ENCODE results near the gene PRKN.

Gene PRKN

DNA sequence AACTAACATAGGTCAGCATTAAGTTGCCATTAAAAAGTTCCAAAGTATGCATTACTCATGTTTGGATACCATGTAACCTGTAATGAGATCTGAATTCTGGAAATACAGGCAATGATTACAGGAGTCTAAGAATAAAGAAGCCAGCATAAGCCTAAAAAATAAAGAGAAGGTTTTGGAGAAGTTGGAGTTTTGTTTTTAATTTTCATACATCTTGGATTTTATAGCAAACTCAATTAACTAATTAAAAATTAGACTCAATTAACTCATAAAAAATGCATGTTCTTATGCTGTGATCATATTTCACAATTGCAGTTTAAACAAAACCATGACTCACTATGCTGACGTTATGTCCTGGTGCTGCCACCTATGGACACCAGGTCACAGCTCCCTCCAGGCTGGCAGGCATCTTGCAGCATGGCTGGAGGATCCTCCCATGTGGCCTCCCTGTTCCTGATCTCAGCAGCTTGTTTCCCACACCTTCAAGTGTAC lies 804.9 kb downstream of the PRKN start (continued):
- TF ChIP-seq, protein P1, sequence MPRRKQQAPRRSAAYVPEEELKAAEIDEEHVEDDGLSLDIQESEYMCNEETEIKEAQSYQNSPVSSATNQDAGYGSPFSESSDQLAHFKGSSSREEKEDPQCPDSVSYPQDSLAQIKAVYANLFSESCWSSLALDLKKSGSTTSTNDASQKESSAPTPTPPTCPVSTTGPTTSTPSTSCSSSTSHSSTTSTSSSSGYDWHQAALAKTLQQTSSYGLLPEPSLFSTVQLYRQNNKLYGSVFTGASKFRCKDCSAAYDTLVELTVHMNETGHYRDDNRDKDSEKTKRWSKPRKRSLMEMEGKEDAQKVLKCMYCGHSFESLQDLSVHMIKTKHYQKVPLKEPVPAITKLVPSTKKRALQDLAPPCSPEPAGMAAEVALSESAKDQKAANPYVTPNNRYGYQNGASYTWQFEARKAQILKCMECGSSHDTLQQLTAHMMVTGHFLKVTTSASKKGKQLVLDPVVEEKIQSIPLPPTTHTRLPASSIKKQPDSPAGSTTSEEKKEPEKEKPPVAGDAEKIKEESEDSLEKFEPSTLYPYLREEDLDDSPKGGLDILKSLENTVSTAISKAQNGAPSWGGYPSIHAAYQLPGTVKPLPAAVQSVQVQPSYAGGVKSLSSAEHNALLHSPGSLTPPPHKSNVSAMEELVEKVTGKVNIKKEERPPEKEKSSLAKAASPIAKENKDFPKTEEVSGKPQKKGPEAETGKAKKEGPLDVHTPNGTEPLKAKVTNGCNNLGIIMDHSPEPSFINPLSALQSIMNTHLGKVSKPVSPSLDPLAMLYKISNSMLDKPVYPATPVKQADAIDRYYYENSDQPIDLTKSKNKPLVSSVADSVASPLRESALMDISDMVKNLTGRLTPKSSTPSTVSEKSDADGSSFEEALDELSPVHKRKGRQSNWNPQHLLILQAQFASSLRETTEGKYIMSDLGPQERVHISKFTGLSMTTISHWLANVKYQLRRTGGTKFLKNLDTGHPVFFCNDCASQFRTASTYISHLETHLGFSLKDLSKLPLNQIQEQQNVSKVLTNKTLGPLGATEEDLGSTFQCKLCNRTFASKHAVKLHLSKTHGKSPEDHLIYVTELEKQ (tag by site-specific recombination; IDR thresholded peaks at IDR 0.05; ENCODE audit: borderline replicate concordance) = no peak
- no peak for TF ChIP-seq ZSCAN16 (tag by site-specific recombination; IDR thresholded peaks at IDR 0.05)
- TF ChIP-seq ZNF555 (tag by site-specific recombination; conservative IDR thresholded peaks at IDR 0.05) = no peak
- no peak for TF ChIP-seq GLI4 (tag by site-specific recombination; IDR thresholded peaks at IDR 0.05)
- TF ChIP-seq, protein P2, sequence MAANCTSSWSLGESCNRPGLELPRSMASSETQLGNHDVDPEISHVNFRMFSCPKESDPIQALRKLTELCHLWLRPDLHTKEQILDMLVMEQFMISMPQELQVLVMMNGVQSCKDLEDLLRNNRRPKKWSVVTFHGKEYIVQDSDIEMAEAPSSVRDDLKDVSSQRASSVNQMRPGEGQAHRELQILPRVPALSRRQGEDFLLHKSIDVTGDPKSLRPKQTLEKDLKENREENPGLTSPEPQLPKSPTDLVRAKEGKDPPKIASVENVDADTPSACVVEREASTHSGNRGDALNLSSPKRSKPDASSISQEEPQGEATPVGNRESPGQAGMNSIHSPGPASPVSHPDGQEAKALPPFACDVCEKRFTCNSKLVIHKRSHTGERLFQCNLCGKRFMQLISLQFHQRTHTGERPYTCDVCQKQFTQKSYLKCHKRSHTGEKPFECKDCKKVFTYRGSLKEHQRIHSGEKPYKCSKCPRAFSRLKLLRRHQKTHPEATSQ (tag by site-specific recombination; IDR thresholded peaks at IDR 0.05) = no peak
- no peak for TF ChIP-seq ZNF501 (tag by site-specific recombination; IDR thresholded peaks at IDR 0.05)
- TF ChIP-seq, protein P3, sequence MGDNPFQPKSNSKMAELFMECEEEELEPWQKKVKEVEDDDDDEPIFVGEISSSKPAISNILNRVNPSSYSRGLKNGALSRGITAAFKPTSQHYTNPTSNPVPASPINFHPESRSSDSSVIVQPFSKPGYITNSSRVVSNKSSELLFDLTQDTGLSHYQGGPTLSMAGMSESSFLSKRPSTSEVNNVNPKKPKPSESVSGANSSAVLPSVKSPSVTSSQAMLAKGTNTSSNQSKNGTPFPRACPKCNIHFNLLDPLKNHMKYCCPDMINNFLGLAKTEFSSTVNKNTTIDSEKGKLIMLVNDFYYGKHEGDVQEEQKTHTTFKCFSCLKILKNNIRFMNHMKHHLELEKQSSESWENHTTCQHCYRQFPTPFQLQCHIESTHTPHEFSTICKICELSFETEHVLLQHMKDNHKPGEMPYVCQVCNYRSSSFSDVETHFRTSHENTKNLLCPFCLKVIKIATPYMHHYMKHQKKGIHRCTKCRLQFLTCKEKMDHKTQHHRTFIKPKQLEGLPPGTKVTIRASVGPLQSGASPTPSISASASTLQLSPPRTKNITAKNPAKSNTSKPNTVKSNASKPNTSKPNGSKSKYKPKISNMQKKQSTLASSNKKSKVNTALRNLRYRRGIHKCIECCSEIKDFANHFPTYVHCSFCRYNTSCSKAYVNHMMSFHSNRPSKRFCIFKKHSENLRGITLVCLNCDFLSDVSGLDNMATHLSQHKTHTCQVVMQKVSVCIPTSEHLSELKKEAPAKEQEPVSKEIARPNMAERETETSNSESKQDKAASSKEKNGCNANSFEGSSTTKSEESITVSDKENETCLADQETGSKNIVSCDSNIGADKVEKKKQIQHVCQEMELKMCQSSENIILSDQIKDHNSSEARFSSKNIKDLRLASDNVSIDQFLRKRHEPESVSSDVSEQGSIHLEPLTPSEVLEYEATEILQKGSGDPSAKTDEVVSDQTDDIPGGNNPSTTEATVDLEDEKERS (tag by site-specific recombination; IDR thresholded peaks at IDR 0.05) = no peak
- no peak for TF ChIP-seq ZNF16 (tag by site-specific recombination; IDR thresholded peaks at IDR 0.05; ENCODE audit: low read depth)
- TF ChIP-seq SALL2 (tag by site-specific recombination; IDR thresholded peaks at IDR 0.05; ENCODE audit: borderline replicate concordance) = no peak
- no peak for TF ChIP-seq ZFP3 (tag by site-specific recombination; IDR thresholded peaks at IDR 0.05; ENCODE audit: low read depth)
- no peak for TF ChIP-seq ZNF549 (tag by site-specific recombination; IDR thresholded peaks at IDR 0.05)
- TF ChIP-seq, protein P4, sequence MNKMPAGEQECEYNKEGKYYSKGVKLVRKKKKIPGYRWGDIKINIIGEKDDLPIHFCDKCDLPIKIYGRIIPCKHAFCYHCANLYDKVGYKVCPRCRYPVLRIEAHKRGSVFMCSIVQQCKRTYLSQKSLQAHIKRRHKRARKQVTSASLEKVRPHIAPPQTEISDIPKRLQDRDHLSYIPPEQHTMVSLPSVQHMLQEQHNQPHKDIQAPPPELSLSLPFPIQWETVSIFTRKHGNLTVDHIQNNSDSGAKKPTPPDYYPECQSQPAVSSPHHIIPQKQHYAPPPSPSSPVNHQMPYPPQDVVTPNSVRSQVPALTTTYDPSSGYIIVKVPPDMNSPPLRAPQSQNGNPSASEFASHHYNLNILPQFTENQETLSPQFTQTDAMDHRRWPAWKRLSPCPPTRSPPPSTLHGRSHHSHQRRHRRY (tag by site-specific recombination; IDR thresholded peaks at IDR 0.05) = no peak
- TF ChIP-seq ZNF335 (tag by site-specific recombination; conservative IDR thresholded peaks at IDR 0.05) = no peak; the same call in 1 of the 2 replicates
- TF ChIP-seq, protein P5, sequence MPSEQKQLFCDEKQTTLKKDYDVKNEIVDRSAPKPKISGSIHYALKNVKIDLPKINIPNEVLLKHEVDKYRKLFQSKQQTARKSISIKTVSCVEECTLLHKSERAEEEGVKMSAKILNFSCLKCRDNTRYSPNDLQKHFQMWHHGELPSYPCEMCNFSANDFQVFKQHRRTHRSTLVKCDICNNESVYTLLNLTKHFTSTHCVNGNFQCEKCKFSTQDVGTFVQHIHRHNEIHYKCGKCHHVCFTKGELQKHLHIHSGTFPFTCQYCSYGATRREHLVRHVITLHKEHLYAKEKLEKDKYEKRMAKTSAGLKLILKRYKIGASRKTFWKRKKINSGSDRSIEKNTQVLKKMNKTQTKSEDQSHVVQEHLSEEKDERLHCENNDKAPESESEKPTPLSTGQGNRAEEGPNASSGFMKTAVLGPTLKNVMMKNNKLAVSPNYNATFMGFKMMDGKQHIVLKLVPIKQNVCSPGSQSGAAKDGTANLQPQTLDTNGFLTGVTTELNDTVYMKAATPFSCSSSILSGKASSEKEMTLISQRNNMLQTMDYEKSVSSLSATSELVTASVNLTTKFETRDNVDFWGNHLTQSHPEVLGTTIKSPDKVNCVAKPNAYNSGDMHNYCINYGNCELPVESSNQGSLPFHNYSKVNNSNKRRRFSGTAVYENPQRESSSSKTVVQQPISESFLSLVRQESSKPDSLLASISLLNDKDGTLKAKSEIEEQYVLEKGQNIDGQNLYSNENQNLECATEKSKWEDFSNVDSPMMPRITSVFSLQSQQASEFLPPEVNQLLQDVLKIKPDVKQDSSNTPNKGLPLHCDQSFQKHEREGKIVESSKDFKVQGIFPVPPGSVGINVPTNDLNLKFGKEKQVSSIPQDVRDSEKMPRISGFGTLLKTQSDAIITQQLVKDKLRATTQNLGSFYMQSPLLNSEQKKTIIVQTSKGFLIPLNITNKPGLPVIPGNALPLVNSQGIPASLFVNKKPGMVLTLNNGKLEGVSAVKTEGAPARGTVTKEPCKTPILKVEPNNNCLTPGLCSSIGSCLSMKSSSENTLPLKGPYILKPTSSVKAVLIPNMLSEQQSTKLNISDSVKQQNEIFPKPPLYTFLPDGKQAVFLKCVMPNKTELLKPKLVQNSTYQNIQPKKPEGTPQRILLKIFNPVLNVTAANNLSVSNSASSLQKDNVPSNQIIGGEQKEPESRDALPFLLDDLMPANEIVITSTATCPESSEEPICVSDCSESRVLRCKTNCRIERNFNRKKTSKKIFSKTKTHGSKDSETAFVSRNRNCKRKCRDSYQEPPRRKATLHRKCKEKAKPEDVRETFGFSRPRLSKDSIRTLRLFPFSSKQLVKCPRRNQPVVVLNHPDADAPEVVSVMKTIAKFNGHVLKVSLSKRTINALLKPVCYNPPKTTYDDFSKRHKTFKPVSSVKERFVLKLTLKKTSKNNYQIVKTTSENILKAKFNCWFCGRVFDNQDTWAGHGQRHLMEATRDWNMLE (tag by site-specific recombination; conservative IDR thresholded peaks at IDR 0.05; ENCODE audit: low read depth) = no peak
- TF ChIP-seq ZNF121 (tag by site-specific recombination; IDR thresholded peaks at IDR 0.05) = no peak
- TF ChIP-seq HOXC10 (CRISPR knock-in tag; IDR thresholded peaks at IDR 0.05) = no peak
- no peak for TF ChIP-seq ZNF140 (tag by site-specific recombination; IDR thresholded peaks at IDR 0.05)
- TF ChIP-seq, protein P6, sequence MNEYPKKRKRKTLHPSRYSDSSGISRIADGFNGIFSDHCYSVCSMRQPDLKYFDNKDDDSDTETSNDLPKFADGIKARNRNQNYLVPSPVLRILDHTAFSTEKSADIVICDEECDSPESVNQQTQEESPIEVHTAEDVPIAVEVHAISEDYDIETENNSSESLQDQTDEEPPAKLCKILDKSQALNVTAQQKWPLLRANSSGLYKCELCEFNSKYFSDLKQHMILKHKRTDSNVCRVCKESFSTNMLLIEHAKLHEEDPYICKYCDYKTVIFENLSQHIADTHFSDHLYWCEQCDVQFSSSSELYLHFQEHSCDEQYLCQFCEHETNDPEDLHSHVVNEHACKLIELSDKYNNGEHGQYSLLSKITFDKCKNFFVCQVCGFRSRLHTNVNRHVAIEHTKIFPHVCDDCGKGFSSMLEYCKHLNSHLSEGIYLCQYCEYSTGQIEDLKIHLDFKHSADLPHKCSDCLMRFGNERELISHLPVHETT (tag by site-specific recombination; IDR thresholded peaks at IDR 0.05) = peak; percentile 77
- TF ChIP-seq ZNF654 (tag by site-specific recombination; IDR thresholded peaks at IDR 0.05; ENCODE audit: low read depth) = peak; percentile 41
- 0 out of 2 replicates have a peak, but pooled peaks have one; percentile 44 for TF ChIP-seq ZBTB17 (tag by site-specific recombination; IDR thresholded peaks at IDR 0.05)
- no peak for TF ChIP-seq ZNF146 (tag by site-specific recombination; IDR thresholded peaks at IDR 0.05)
